ENCODE measurements around the gene CS.

The CS gene

GRCh38 chr12:56221757-56222530 lies 78.2 kb downstream of the CS start, which contains the start of gene RNF41:
RNF41 (minus strand) TSS chr12:56221922; CDS start chr12:56214047, 7,875 bp downstream.
- DNase-seq (ENCODE audit: extremely low read depth in 1 of 2, low read depth in 1 of 2) = peak; percentile 76 to 88

Data from activated CD8-positive, alpha-beta memory T cell treated with anti-CD3 and anti-CD28 coated beads for 1 hour (primary cell).